ENCODE measurements around the gene GPR157. TPM values are rescaled to one million over a fixed set of nuclear protein-coding genes. Genes with fewer than 3 reads are reported as not detected.

The GPR157 gene
- total and polyA plus RNA-seq, 2 experiments from 2014 or later, result 0.81 to 3.9 TPM

DNA sequence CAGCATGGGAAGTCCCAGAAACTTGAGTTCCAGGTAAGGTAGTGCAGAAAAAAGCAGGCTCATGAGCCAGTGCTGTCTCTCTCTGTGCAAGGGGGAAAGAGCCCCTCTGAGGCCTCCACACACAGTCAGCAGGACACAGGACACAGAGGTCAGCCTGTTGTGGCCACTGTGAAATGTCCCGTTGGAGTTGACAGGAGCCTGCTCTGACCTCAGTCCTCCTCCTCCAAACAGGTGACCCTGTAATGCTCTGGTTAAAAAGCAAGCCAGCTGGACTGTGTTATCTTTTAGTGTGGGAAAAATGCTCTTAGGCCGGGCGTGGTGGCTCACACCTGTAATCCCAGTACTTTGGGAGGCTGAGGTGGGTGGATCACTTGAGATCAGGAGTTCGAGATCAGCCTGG lies 24.2 kb upstream of the GPR157 start:
- no peak for TF ChIP-seq ZNF114 (CRISPR knock-in tag; IDR thresholded peaks at IDR 0.05)
- TF ChIP-seq EZH2phosphoT487 (IDR thresholded peaks at IDR 0.05; ENCODE audit: unreplicated experiment), result no peak
- no peak for TF ChIP-seq POLR2AphosphoS5 (IDR thresholded peaks at IDR 0.05; ENCODE audit: low read depth)
- TF ChIP-seq, protein P1, sequence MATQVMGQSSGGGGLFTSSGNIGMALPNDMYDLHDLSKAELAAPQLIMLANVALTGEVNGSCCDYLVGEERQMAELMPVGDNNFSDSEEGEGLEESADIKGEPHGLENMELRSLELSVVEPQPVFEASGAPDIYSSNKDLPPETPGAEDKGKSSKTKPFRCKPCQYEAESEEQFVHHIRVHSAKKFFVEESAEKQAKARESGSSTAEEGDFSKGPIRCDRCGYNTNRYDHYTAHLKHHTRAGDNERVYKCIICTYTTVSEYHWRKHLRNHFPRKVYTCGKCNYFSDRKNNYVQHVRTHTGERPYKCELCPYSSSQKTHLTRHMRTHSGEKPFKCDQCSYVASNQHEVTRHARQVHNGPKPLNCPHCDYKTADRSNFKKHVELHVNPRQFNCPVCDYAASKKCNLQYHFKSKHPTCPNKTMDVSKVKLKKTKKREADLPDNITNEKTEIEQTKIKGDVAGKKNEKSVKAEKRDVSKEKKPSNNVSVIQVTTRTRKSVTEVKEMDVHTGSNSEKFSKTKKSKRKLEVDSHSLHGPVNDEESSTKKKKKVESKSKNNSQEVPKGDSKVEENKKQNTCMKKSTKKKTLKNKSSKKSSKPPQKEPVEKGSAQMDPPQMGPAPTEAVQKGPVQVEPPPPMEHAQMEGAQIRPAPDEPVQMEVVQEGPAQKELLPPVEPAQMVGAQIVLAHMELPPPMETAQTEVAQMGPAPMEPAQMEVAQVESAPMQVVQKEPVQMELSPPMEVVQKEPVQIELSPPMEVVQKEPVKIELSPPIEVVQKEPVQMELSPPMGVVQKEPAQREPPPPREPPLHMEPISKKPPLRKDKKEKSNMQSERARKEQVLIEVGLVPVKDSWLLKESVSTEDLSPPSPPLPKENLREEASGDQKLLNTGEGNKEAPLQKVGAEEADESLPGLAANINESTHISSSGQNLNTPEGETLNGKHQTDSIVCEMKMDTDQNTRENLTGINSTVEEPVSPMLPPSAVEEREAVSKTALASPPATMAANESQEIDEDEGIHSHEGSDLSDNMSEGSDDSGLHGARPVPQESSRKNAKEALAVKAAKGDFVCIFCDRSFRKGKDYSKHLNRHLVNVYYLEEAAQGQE (IDR thresholded peaks at IDR 0.05; ENCODE audit: unreplicated experiment), result no peak
- no peak for TF ChIP-seq STAT1 (IDR thresholded peaks at IDR 0.05; ENCODE audit: unreplicated experiment)
- TF ChIP-seq JUNB (IDR thresholded peaks at IDR 0.05; ENCODE audit: unreplicated experiment), result no peak
- TF ChIP-seq, protein P2, sequence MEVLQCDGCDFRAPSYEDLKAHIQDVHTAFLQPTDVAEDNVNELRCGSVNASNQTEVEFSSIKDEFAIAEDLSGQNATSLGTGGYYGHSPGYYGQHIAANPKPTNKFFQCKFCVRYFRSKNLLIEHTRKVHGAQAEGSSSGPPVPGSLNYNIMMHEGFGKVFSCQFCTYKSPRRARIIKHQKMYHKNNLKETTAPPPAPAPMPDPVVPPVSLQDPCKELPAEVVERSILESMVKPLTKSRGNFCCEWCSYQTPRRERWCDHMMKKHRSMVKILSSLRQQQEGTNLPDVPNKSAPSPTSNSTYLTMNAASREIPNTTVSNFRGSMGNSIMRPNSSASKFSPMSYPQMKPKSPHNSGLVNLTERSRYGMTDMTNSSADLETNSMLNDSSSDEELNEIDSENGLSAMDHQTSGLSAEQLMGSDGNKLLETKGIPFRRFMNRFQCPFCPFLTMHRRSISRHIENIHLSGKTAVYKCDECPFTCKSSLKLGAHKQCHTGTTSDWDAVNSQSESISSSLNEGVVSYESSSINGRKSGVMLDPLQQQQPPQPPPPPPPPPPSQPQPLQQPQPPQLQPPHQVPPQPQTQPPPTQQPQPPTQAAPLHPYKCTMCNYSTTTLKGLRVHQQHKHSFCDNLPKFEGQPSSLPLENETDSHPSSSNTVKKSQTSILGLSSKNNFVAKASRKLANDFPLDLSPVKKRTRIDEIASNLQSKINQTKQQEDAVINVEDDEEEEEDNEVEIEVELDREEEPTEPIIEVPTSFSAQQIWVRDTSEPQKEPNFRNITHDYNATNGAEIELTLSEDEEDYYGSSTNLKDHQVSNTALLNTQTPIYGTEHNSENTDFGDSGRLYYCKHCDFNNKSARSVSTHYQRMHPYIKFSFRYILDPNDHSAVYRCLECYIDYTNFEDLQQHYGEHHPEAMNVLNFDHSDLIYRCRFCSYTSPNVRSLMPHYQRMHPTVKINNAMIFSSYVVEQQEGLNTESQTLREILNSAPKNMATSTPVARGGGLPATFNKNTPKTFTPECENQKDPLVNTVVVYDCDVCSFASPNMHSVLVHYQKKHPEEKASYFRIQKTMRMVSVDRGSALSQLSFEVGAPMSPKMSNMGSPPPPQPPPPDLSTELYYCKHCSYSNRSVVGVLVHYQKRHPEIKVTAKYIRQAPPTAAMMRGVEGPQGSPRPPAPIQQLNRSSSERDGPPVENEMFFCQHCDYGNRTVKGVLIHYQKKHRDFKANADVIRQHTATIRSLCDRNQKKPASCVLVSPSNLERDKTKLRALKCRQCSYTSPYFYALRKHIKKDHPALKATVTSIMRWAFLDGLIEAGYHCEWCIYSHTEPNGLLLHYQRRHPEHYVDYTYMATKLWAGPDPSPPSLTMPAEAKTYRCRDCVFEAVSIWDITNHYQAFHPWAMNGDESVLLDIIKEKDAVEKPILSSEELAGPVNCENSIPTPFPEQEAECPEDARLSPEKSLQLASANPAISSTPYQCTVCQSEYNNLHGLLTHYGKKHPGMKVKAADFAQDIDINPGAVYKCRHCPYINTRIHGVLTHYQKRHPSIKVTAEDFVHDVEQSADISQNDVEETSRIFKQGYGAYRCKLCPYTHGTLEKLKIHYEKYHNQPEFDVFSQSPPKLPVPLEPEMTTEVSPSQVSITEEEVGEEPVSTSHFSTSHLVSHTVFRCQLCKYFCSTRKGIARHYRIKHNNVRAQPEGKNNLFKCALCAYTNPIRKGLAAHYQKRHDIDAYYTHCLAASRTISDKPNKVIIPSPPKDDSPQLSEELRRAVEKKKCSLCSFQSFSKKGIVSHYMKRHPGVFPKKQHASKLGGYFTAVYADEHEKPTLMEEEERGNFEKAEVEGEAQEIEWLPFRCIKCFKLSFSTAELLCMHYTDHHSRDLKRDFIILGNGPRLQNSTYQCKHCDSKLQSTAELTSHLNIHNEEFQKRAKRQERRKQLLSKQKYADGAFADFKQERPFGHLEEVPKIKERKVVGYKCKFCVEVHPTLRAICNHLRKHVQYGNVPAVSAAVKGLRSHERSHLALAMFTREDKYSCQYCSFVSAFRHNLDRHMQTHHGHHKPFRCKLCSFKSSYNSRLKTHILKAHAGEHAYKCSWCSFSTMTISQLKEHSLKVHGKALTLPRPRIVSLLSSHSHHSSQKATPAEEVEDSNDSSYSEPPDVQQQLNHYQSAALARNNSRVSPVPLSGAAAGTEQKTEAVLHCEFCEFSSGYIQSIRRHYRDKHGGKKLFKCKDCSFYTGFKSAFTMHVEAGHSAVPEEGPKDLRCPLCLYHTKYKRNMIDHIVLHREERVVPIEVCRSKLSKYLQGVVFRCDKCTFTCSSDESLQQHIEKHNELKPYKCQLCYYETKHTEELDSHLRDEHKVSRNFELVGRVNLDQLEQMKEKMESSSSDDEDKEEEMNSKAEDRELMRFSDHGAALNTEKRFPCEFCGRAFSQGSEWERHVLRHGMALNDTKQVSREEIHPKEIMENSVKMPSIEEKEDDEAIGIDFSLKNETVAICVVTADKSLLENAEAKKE (CRISPR knock-in tag; IDR thresholded peaks at IDR 0.05), result no peak
- no peak for TF ChIP-seq EZH2 (IDR thresholded peaks at IDR 0.05; ENCODE audit: low read depth, unreplicated experiment)
- TF ChIP-seq ZNF331 (CRISPR knock-in tag; IDR thresholded peaks at IDR 0.05; ENCODE audit: low read depth), result no peak
- TF ChIP-seq, protein P3, sequence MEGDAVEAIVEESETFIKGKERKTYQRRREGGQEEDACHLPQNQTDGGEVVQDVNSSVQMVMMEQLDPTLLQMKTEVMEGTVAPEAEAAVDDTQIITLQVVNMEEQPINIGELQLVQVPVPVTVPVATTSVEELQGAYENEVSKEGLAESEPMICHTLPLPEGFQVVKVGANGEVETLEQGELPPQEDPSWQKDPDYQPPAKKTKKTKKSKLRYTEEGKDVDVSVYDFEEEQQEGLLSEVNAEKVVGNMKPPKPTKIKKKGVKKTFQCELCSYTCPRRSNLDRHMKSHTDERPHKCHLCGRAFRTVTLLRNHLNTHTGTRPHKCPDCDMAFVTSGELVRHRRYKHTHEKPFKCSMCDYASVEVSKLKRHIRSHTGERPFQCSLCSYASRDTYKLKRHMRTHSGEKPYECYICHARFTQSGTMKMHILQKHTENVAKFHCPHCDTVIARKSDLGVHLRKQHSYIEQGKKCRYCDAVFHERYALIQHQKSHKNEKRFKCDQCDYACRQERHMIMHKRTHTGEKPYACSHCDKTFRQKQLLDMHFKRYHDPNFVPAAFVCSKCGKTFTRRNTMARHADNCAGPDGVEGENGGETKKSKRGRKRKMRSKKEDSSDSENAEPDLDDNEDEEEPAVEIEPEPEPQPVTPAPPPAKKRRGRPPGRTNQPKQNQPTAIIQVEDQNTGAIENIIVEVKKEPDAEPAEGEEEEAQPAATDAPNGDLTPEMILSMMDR (conservative IDR thresholded peaks at IDR 0.05; ENCODE audit: low read depth in 2 of 2), result no peak
- TF ChIP-seq, protein P4, sequence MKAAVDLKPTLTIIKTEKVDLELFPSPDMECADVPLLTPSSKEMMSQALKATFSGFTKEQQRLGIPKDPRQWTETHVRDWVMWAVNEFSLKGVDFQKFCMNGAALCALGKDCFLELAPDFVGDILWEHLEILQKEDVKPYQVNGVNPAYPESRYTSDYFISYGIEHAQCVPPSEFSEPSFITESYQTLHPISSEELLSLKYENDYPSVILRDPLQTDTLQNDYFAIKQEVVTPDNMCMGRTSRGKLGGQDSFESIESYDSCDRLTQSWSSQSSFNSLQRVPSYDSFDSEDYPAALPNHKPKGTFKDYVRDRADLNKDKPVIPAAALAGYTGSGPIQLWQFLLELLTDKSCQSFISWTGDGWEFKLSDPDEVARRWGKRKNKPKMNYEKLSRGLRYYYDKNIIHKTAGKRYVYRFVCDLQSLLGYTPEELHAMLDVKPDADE (IDR thresholded peaks at IDR 0.05), result no peak
- TF ChIP-seq NANOG (IDR thresholded peaks at IDR 0.05; ENCODE audit: borderline replicate concordance), result no peak
- no peak for TF ChIP-seq CREB1 (CRISPR knock-in tag; IDR thresholded peaks at IDR 0.05; ENCODE audit: low read depth)
- no peak for DNase-seq (ENCODE audit: low spot score)
- Histone ChIP-seq H3K4me2 (no peak overlapping the region), H3F3A (replicated peaks; ENCODE audit: low read depth) (no peaks in the 10 kb centered on the region), H3K9me2 (ENCODE audit: insufficient read depth) (no peaks in the 10 kb centered on the region), H3K4me3 (no peak overlapping the region), H3K4me1 (ENCODE audit: insufficient read depth) (no peaks in the 10 kb centered on the region), H3K79me2 (replicated peaks; ENCODE audit: insufficient read depth) (peaks cover 42% of the 10 kb centered on the region), H4K20me1 (replicated peaks; ENCODE audit: insufficient read depth) (peaks cover 15% of the 10 kb centered on the region), H2AFZ (no peak overlapping the region), H3K27ac (ENCODE audit: low read depth) (no peak overlapping the region), H3K36me3 (ENCODE audit: insufficient read depth) (peaks cover 6% of the 10 kb centered on the region; the same call in 1 of the 2 replicates), H3K27me3 (ENCODE audit: insufficient read depth) (no peaks in the 10 kb centered on the region)
- Mint-ChIP-seq H3K27me3 (ENCODE audit: insufficient read depth, low read depth, poor library complexity) (peaks cover 4% of the 10 kb centered on the region), H3K4me3 (no peak overlapping the region), H3K4me1 (no peaks in the 10 kb centered on the region; the same call in 2 of the 3 replicates), H3K27ac (no peak overlapping the region), H3K9me3 (no peaks in the 10 kb centered on the region), H3K36me3 (ENCODE audit: low read depth) (peaks cover 30% of the 10 kb centered on the region; the same call in 2 of the 3 replicates)
- no peak for ATAC-seq
